ENCODE data around the gene SAMD10. TPM values are rescaled to one million over a fixed set of nuclear protein-coding genes. Genes with fewer than 3 reads are reported as not detected.

Gene SAMD10
- total and polyA plus RNA-seq, 10 of the 15 experiments (the other 5 are each of a cell fraction or from before 2014, with no cell fraction given), result 1.3 to 51.4 (median 17.9) TPM

DNA sequence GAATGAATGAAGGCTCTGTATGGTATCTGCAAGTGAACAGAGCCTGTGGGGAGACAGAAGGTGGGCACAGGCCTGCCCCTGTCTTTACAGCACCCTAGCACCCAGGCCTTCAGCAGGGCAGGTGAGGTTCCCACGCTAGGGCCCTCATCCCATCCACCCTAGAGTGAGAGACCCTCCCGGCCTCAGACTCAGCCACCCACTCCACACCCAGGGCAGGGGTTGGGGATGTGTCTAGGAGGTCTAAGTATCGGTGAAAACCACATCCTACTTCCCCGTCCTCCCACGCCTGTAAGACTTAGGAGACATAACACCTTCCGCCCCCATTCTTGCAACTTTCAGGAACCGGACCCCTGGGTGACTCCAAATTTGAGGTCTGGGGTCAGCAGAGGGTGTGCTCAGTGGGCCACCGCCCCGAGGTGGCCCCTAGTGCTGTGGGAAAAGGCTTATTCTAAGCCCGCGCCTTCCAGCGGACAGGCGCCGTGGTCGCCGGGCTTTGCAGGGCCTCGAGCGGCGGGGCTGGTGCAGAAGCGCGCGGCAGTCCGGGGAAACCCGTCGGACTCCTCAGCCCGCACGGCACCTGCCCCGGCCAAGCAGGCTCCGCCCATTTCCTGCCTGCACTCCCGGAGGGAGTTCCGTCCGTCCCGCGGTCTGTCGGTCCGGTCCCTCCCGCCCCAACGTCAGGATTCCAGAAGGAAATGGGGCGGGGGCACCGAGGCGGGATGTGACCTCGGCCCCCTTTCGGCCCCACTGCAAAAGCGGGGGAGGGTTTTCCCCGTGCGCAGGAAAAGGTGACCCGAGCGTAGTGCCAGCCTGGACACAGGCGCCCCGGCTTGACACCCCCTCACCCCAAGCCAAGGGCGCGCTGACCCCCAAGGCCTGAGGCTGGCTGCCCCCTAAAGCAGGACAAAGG lies 868 bp downstream of the SAMD10 start (continued):
- TF ChIP-seq ZZZ3 (IDR thresholded peaks at IDR 0.05; ENCODE audit: control insufficient read depth, insufficient read length, low read depth) (no peak), NFYA (IDR thresholded peaks at IDR 0.05; ENCODE audit: borderline replicate concordance, low read depth, low read length) (no peak), ATF7 (IDR thresholded peaks at IDR 0.05; ENCODE audit: low read depth) (peak; percentile 76), ZSCAN29 (IDR thresholded peaks at IDR 0.05) (0 out of 2 replicates have a peak, but pooled peaks have one; percentile 43), NFYB (IDR thresholded peaks at IDR 0.05; ENCODE audit: insufficient read depth, low read depth, low read length) (no peak), ZNF274 (IDR thresholded peaks at IDR 0.05; ENCODE audit: insufficient read depth, insufficient read length) (no peak), RUNX3 (IDR thresholded peaks at IDR 0.05; ENCODE audit: low read length) (no peak), ETV6 (conservative IDR thresholded peaks at IDR 0.05 in 1 of 2, IDR thresholded peaks at IDR 0.05 in 1 of 2; ENCODE audit: borderline replicate concordance in 1 of 2, low read depth in 1 of 2) (peak in 1 of 2 experiments; percentile 82; a peak in 2 of 4 replicates), NR2F1 (conservative IDR thresholded peaks at IDR 0.05) (peak; percentile 88), POLR2A (IDR thresholded peaks at IDR 0.05; ENCODE audit: low read depth, low read length) (peak; percentile 74), EGR1 (IDR thresholded peaks at IDR 0.05; ENCODE audit: borderline replicate concordance in 1 of 2, low read depth in 2 of 2, low read length in 2 of 2) (peak in 1 of 2 experiments; percentile 94; a peak in 2 of 3 replicates), KAT2A (conservative IDR thresholded peaks at IDR 0.05; ENCODE audit: control insufficient read depth, low read depth, low read length) (no peak), ZBTB33 (IDR thresholded peaks at IDR 0.05) (no peak), SUZ12 (IDR thresholded peaks at IDR 0.05; ENCODE audit: unreplicated experiment) (no peak), RB1 (IDR thresholded peaks at IDR 0.05; ENCODE audit: borderline replicate concordance) (0 out of 2 replicates have a peak, but pooled peaks have one; percentile 75), ZNF24 (IDR thresholded peaks at IDR 0.05) (0 out of 2 replicates have a peak, but pooled peaks have one; percentile 24), SMAD5 (IDR thresholded peaks at IDR 0.05; ENCODE audit: low read depth) (0 out of 2 replicates have a peak, but pooled peaks have one; percentile 26), ZNF687 (IDR thresholded peaks at IDR 0.05) (peak; percentile 38; the same call in 1 of the 2 replicates), FOXK2 (IDR thresholded peaks at IDR 0.05) (no peak)
- TF ChIP-seq, protein P1, sequence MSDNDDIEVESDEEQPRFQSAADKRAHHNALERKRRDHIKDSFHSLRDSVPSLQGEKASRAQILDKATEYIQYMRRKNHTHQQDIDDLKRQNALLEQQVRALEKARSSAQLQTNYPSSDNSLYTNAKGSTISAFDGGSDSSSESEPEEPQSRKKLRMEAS (IDR thresholded peaks at IDR 0.05; ENCODE audit: low read depth, low read length), result no peak

All from GM12878 (cell line).